ENCODE measurements around the gene MED16. TPM values are rescaled to one million over a fixed set of nuclear protein-coding genes. Genes with fewer than 3 reads are reported as not detected.

Gene MED16
- total RNA-seq, 1 donor from 2014 or later = 18.3 TPM

Small RNAs within 50 kb of the gene (small RNA-seq; reads per million reads assigned to genes)
- gene RNU6-9 = 0.07 reads per million

Other genes with a start within 250 kb of the MED16 start
- 12.0 TPM for gene RNF126, start 230.0 kb downstream of the MED16 start, total RNA-seq
- gene FSTL3, start 216.8 kb downstream of the MED16 start, total RNA-seq = 7.3 TPM
- not detected for gene PRSS57, start 197.7 kb downstream of the MED16 start, total RNA-seq
- 13.0 TPM for gene PALM, start 184.3 kb downstream of the MED16 start, total RNA-seq
- gene MISP, start 142.1 kb downstream of the MED16 start, total RNA-seq = not detected
- 50.1 TPM for gene PTBP1, start 95.7 kb downstream of the MED16 start, total RNA-seq
- 0.52 TPM for gene PLPPR3, start 71.2 kb downstream of the MED16 start, total RNA-seq
- gene AZU1, start 65.3 kb downstream of the MED16 start, total RNA-seq = 2.6 TPM
- 4.7 TPM for gene PRTN3, start 52.2 kb downstream of the MED16 start, total RNA-seq
- gene ELANE, start 40.9 kb downstream of the MED16 start, total RNA-seq = 0.52 TPM
- 33.4 TPM for gene CFD, start 33.5 kb downstream of the MED16 start, total RNA-seq
- gene RNU6-9, start 297 bp upstream of the MED16 start, total RNA-seq = not detected
- 30.8 TPM for gene R3HDM4, start 20.0 kb upstream of the MED16 start, total RNA-seq
- gene KISS1R, start 24.1 kb upstream of the MED16 start, total RNA-seq = not detected
- gene ARID3A, start 32.8 kb upstream of the MED16 start, total RNA-seq = 2.6 TPM
- 35.5 TPM for gene WDR18, start 91.2 kb upstream of the MED16 start, total RNA-seq
- not detected for gene GRIN3B, start 107.2 kb upstream of the MED16 start, total RNA-seq
- 25.6 TPM for gene TMEM259, start 127.9 kb upstream of the MED16 start, total RNA-seq
- not detected for gene RNU6-2, start 128.3 kb upstream of the MED16 start, total RNA-seq
- gene CNN2, start 133.4 kb upstream of the MED16 start, total RNA-seq = 40.2 TPM
- gene ABCA7, start 146.9 kb upstream of the MED16 start, total RNA-seq = 6.8 TPM
- gene ARHGAP45, start 174.0 kb upstream of the MED16 start, total RNA-seq = 8.9 TPM
- 39.1 TPM for gene POLR2E, start 202.2 kb upstream of the MED16 start, total RNA-seq
- 139 TPM for gene GPX4, start 210.8 kb upstream of the MED16 start, total RNA-seq

Data from skeletal muscle tissue (tissue), 2 donors.